NT2/D1 (cell line): ENCODE results near the gene CCDC142.

Experiments
- YY1 ChIP-seq: IDR thresholded peaks from 2 replicates; pipeline ENCODE4 v1.6.1; 2011; ENCODE audit not compliant: insufficient read length, insufficient read depth
- ZNF274 ChIP-seq: IDR thresholded peaks from 2 replicates; pipeline ENCODE4 v1.6.1; 2011; ENCODE audit warnings: mild to moderate bottlenecking, low read depth, low read length

- TF ChIP-seq ZNF274 = no peak
- TF ChIP-seq YY1 = no peak
Measured at GRCh38 chr2:74450570-74451190, 32.1 kb downstream of the CCDC142 start.
